IMR-90 (cell line): ENCODE results near the gene RAD51B.

Experiments
- POLR2A ChIP-seq: IDR thresholded peaks from 2 replicates; pipeline ENCODE4 v1.6.1; 2012; ENCODE audit warnings: mild to moderate bottlenecking, low read depth, low read length
- RAD21 ChIP-seq: IDR thresholded peaks from 2 replicates; pipeline ENCODE4 v1.6.1; 2012; ENCODE audit warnings: low read length, improper control_type of control experiment
- TF ChIP-seq, protein P1 (sequence below): conservative IDR thresholded peaks from 2 replicates; pipeline ENCODE4 v1.5.1; 2012; ENCODE audit warnings: mild to moderate bottlenecking, low read depth, low read length, improper control_type of control experiment

DNA sequence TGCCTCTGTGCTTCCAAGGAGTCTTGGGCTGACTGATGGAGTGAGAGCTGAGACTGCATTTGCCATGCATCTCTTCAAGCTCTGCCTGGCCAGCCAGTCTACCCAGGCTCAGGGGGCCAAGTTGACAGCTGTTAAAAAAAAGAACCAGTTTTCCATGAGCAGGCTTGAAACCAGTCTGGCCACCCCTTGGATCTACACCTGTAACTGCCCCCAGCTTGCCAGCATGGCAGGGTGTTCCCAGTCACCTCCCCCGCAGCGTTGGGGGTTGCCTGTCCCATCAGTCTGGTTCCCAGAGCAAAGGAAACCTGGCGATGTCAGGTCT lies 770.6 kb downstream of the RAD51B start:
- TF ChIP-seq, protein P1, sequence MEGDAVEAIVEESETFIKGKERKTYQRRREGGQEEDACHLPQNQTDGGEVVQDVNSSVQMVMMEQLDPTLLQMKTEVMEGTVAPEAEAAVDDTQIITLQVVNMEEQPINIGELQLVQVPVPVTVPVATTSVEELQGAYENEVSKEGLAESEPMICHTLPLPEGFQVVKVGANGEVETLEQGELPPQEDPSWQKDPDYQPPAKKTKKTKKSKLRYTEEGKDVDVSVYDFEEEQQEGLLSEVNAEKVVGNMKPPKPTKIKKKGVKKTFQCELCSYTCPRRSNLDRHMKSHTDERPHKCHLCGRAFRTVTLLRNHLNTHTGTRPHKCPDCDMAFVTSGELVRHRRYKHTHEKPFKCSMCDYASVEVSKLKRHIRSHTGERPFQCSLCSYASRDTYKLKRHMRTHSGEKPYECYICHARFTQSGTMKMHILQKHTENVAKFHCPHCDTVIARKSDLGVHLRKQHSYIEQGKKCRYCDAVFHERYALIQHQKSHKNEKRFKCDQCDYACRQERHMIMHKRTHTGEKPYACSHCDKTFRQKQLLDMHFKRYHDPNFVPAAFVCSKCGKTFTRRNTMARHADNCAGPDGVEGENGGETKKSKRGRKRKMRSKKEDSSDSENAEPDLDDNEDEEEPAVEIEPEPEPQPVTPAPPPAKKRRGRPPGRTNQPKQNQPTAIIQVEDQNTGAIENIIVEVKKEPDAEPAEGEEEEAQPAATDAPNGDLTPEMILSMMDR = no peak
- no peak for TF ChIP-seq POLR2A
- TF ChIP-seq RAD21 = no peak
